RWPE2 (cell line): Measurements from ENCODE around the gene PNMT.

Experiments
- ATAC-seq: fragments of 200-7000 bp; cut with Tn5 transposase; 3 replicates; pipeline ENCODE4 v1.9.1; 2021; ENCODE audit warnings: low read depth
- DNase-seq: peaks from one replicate; pipeline ENCODE4 v3.0.0-alpha.2; 2020; ENCODE audit warnings: low spot score
- H3K27ac ChIP-seq: fragments of 450-650 bp; 2 replicates; pipeline ENCODE4 v1.5.1; 2017; ENCODE audit warnings: mild to moderate bottlenecking; ENCODE audit not compliant: poor library complexity, severe bottlenecking
- H3K27me3 ChIP-seq: fragments of 250-450 bp; sonication (Bioruptor Pico); 2 replicates; pipeline ENCODE4 v1.5.1; 2021; ENCODE audit warnings: mild to moderate bottlenecking, moderate library complexity; ENCODE audit not compliant: insufficient read depth, poor library complexity, severe bottlenecking
- H3K36me3 ChIP-seq: fragments of 250-450 bp; sonication (Bioruptor Pico); 2 replicates; pipeline ENCODE4 v1.5.1; 2020; ENCODE audit warnings: low read depth, mild to moderate bottlenecking, moderate library complexity
- H3K4me1 ChIP-seq: fragments of 250-450 bp; sonication (Bioruptor Pico); 2 replicates; pipeline ENCODE4 v1.5.1; 2021; ENCODE audit warnings: mild to moderate bottlenecking, moderate library complexity; ENCODE audit not compliant: insufficient read depth, poor library complexity, severe bottlenecking
- H3K4me3 ChIP-seq: fragments of 250-450 bp; sonication (Bioruptor Pico); 2 replicates; pipeline ENCODE4 v1.5.1; 2021; ENCODE audit warnings: mild to moderate bottlenecking, moderate library complexity; ENCODE audit not compliant: severe bottlenecking
- H3K9me3 ChIP-seq: fragments of 250-450 bp; sonication (Bioruptor Pico); 2 replicates; pipeline ENCODE4 v1.5.1; 2021; ENCODE audit warnings: mild to moderate bottlenecking, moderate library complexity; ENCODE audit not compliant: severe bottlenecking
- CTCF ChIP-seq: fragments of 450-650 bp; IDR thresholded peaks from one replicate; pipeline ENCODE4 v1.5.1; 2017; ENCODE audit warnings: mild to moderate bottlenecking, moderate library complexity; ENCODE audit not compliant: poor library complexity, severe bottlenecking

Gene PNMT

GRCh38 chr17:39677542-39678339 lies 9.5 kb downstream of the PNMT start:
- Histone ChIP-seq H3K36me3 (no peaks in the 10 kb centered on the region), H3K27ac (no peak overlapping the region), H3K9me3 (no peaks in the 10 kb centered on the region), H3K27me3 (no peaks in the 10 kb centered on the region), H3K4me1 (no peaks in the 10 kb centered on the region), H3K4me3 (no peak overlapping the region)
- TF ChIP-seq CTCF: no peak
- DNase-seq (no peak), ATAC-seq (no peak)

GRCh38 chr17:39678340-39679116 lies 10.3 kb downstream of the PNMT start:
- no peaks in the 10 kb centered on the region for H3K36me3 ChIP-seq
- H3K9me3 ChIP-seq: no peaks in the 10 kb centered on the region
- no peak for ATAC-seq
- TF ChIP-seq CTCF: no peak
- no peak overlapping the region for H3K4me3 ChIP-seq
- no peak overlapping the region for H3K27ac ChIP-seq
- H3K4me1 ChIP-seq: no peaks in the 10 kb centered on the region
- H3K27me3 ChIP-seq: no peaks in the 10 kb centered on the region
- DNase-seq: no peak

- Histone ChIP-seq H3K4me1 (no peaks in the 10 kb centered on the region), H3K27ac (no peak overlapping the region), H3K9me3 (no peaks in the 10 kb centered on the region), H3K36me3 (no peaks in the 10 kb centered on the region), H3K4me3 (no peak overlapping the region), H3K27me3 (no peaks in the 10 kb centered on the region)
- no peak for DNase-seq
- no peak for ATAC-seq
- TF ChIP-seq CTCF: no peak
Observed at GRCh38 chr17:39679521-39680192, 11.4 kb downstream of the PNMT start.

- Histone ChIP-seq H3K9me3 (no peaks in the 10 kb centered on the region), H3K4me3 (no peak overlapping the region), H3K36me3 (no peaks in the 10 kb centered on the region), H3K27ac (no peak overlapping the region), H3K27me3 (no peaks in the 10 kb centered on the region), H3K4me1 (peaks cover 5% of the 10 kb centered on the region)
- ATAC-seq (no peak), DNase-seq (no peak)
- no peak for TF ChIP-seq CTCF
Observed at GRCh38 chr17:39683295-39683939, 15.2 kb downstream of the PNMT start.
